NCI-H2081 (cell line): ENCODE data around the gene PNPLA8.
"Not testable (repeated sequence)": the region's sequence is repeated elsewhere in the genome, so short reads cannot be mapped to it uniquely, and the experiment has no call there.

Experiments
- DNase-seq, 2 experiments: peaks; one replicate each; lab custom pipeline; 2025; lab: John Stamatoyannopoulos, UW

PNPLA8 gene

DNA sequence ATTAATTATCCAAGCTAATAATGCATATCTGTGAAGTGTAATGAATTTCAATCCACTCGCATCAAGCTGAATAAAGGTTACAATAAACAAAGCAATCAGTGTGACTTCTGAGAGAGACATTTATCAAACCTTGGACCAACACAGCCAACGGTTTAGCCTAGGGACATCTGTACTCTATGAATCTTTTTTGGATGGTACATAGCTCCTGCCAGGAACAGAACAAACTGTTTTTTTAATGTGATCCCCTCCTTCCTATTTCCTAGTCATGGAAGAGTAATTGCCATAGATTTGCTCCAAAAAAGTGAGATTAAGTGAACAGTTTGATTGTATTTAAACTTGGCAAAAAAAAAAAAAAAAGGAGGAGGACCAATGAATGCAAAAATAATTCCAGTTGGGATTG is 58.5 kb downstream of the PNPLA8 start:
- DNase-seq = no peak

DNA sequence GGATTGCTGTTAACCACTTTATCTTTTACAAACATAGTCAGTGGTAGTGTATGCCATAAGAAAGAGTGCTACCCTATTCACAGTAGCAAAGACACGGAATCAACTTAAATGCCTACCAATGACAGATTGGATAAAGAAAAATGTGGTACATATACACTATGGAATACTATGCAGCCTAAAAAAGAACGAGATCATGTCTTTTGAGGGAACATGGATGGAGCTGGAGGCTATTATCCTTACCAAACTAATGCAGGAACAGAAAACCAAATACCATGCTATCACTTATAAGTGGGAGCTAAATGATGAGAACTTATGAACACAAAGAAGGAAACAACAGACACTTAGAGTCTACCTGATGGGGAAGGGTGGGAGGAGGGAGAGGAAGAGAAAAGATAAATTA is 59.6 kb downstream of the PNPLA8 start:
- DNase-seq = not testable (repeated sequence)

DNA sequence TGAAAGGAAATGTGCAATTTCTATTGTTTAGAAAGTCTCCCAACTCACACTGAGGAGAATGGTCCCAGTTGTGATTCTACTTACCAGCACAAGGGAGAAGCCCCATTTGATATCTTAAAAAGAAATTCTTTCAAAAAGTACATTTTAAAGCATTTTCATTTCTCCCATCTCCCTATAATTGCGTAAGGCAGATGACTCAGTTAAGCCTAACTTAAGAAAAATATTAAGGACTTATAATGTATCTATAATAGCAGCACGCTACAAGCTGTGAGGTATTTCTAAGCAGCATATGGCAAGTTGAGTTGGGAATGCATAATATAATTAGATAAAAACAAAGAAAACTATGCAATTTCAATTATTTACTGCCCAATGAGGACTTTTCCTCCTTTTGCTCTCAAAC is 61.2 kb downstream of the PNPLA8 start:
- no peak for DNase-seq

DNA sequence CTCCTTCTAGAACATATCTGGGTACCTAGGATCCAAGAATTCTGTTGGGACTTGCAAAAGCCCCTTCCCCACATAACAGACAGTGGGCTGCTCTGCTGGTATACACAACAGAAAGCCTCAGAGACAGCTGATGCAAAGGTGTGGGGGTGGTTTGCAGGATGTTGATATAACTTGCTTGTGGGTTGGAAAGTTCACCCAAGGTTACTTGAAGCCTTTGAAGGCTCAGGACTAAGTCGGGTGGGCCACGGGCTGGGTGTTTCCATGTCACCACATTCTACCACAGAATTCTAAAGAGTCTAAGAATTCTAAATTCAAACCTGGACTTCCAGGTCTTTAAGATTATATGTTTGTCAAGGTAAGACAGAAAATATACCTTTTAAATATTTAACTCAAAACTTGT is 62.3 kb downstream of the PNPLA8 start:
- no peak for DNase-seq

DNA sequence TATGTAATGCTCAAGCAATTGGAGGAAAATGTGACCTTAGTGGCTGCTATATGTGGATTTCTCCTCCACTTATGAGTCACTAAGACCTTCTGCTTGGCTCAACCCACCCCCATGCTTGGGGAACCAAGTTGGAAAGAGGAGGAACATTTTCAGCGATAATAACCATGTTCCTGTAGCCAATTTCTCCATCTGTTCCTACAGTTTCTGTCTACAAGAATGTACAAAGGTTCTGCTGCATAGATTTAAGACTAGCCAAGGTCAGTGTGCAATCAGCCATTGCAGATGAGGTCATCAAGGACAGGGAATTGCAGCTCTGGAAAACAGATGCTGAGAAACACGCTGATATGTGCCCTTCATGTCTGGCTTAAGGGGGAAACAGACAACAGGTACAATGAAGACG is 64.1 kb downstream of the PNPLA8 start:
- no peak for DNase-seq

DNA sequence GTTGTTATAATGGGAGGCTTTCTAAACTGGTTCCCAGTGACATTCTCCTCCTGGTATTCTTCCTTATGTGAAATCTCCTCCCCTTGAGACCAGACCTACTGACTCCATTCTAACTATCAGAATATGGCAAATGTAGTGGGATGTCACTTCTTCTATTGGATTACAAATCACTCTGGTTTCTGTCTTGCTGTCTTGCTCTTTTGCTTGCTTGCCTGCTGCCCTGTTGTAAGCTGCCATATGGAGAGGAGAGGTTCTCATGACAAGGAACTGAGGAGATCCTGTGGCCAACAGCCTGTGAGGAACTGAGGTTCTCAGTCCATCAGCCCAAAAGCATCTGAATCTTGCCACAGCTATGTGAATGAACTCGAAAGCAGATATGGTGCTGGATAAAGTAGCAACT is 65.0 kb downstream of the PNPLA8 start:
- DNase-seq = no peak

DNA sequence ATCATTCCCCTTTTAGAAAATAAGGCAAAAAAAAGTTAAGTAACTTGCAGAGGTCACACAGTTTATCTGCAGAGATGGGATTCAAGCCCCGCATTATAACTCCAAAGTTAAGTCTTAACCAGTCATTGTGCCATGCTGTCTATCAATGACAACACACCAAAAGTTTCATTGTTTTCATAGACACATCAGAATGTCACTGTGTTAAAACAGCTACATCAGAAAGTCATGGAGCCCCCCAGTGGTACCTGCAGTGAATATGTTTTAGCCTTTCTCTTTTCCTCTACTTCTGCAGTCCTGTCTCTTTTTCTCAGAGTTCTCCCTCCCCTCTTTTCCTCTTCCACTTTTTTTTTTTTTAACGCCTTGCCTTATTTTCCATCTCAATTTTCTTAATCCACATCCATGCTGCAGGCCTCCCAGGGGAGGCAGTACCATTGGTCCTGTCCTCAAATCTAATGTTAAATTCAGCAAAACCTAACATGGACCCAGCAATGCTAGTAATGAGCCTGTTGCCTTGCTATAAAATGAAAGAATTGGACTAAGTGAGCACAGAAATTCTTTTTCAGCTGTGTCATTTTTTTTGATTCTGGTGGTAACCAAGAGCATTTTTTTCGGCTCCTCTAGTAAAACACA is 65.9 kb downstream of the PNPLA8 start:
- peak; percentile 59 to 68 for DNase-seq

DNA sequence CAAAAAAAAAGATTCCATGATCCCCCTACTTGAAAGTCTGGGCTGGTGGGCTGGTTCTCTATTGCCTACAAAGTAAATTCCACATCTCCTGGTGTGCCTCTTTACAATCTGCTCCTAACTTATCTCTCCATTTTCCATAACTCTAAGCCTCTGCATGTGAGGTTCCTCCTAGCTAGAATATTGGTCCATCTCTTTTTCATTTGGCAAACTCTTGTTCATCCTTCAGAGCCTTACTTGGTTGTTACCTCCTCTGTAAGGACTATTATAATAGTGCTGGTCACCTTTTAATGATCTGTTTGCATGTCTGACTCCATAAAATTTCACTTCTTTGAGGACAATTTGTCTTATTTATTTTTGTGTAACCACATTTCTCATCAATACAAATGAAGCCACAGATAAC is 68.1 kb downstream of the PNPLA8 start:
- no peak for DNase-seq

DNA sequence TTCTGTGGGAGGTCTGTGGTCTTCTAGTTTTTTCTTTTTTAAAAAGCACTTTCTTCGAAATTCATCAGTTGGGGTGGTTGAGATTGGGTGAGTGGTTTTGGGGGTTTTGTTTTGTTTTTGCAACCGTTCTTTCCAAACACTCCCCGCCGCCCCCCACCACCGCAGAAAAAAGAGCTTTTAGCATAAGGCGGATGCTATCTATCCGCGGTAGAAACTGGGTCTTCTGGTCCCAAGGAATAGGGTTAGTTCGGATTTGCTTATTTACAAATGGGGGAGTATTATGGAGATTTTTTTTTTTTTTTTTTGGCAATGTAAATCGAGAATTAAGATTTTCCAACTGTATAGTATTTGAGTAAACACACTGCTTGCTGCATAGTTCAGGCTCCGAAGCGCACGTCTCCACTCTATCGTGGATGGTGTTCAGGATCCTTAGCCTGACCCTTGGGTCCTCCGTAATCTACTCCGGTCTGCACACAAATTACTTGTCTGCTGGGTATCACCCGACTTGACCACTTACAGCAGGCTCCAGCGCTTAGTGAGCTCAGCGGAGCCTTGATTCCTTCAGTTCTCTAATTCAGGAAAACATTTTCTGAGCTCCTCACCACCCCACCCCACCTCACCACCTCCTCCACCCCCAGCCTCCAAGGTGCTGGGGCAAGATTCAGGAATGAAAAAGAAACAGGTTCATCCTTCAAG is 68.9 kb downstream of the PNPLA8 start:
- DNase-seq = no peak

DNA sequence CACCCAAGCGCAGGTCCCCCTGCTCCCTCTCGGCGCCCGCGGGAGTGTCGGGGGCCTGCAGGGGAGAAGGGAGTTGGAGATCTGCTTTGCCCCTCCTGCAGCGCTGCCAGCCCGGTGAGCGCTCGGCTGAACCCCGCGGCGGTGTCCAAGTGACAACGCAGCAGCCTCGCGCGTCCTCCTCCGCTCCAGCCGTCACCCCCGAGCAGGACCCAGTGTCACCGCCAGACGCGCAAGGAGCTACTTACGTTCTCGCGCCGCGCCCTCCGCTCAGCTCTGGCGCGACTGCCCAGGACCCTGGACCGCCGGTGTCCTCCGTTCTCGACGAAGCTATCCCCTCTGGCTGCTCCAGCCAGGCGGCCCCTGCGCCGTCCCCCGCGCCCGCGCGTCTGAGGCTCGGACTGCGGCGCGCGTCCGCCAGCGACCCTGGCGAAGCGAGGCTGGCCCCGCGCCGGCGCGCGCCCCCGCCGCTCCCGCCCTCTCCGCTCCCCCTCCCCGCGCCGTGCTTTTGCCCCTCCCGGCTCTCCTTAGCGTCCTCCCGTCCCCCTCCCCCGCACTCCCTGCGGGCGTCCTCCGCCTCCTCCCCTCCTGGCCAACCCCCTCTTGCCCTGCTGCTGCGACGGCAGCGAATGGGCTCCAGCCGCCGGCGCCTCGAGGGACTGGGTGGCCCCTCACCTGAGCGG is 69.8 kb downstream of the PNPLA8 start, which contains the start of gene NRCAM:
Gene NRCAM (minus strand): TSS at position 439 of the 680 bp plus-strand sequence. CDS start 216,372 bp downstream, outside the sequence.
- DNase-seq = peak; percentile 92 to 93

DNA sequence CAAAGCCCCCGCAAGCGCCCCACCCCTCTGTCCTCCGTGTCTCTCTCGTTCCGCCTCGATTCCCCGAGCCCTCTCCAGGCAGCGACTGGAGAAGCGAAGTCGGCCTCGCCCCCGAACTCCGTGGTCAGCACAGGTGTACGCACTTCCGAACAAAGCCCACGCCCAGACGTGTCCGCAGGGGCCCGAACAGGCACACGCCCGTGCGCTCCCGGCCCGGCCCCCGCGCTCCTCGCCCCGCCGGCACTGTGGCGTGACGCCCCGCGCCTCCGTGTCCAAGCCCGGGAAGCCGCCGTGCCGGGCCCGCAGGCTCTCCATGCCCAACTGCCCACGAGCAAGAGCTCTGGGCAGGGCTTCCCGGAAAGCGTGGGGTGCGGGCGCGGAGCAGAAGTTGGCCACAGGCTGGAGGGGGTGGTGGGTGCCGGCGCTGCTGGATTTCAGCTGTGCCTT is 70.4 kb downstream of the PNPLA8 start:
- peak in 1 of 2 experiments; percentile 64 for DNase-seq

DNA sequence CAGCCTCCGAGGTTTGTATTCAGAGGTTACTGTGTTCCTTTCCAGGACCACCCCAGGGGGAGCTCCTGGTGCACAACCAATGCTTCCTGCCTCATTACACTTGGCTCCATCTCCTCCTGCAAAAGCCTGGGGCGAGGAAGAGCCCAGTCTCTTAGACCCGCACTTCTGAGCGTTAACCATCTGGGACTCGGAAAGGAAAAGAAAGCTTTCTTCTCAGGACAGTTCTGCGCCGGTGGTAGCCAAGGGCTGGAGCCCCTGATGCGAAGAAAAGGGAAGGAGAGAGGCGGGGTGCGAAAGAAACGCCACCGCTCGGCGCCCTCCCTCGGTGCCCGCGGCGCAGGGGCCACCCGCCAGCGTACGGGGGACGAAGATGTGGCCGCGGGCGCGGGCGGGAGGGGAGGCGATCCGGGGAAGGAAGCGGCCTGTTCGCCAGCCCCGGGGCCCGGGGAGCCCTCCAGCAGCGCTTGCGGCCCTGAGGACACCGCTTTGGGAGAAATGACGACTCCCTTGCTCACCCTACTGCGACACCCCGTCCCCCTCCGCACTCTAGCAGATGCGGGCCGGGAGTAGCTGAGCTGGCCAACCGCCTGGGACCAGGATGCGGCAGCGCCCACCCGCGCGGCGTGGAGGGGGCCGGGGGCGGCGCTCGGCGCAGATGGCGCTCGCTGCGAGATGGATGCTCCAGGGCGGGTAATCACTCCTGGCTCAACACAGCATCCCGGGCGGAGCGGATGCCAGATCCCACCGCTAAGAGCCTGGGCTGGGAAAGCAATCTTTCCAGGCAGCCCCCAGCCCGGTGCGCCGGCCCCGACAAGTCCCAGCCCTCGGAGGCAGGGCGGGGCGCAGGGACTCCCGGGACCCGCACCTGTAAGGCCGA is 71.0 kb downstream of the PNPLA8 start:
- peak; percentile 81 to 89 for DNase-seq

DNA sequence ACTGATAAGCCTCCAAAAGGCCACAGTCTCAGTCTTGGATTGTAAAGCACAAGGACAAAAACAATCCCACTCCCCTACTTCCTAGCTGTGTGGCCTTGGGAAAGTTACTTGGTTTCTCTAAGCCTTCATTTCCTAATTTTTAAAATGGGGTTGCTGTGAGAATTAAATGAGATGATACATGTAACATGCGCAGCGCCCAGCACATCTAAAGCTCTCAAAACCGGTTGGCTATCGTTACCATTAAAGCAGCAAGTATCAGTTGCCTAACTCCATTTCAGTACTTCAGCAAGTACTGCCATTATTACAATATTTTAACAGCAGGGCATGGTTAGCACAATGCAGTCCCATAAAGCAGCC is 71.6 kb downstream of the PNPLA8 start:
- no peak for DNase-seq

DNA sequence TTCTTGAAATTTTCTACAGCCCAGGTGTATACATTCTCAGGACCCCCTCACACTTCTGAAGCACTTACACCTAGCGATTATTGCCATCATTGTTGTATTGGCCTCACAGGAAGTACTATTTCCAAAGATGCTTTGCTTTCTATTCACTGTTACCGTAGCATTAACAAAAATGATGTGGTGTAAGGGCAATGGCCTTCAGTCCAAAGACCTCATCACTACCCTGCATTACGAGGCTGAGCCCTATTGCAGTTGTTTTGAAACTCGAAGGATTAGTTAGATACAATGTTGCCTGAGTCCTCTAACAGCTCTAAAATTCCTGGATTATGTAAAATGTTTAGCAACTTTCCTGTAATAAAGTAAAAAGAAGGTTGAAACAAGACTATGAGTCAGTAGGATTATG is 72.6 kb downstream of the PNPLA8 start:
- no peak for DNase-seq

DNA sequence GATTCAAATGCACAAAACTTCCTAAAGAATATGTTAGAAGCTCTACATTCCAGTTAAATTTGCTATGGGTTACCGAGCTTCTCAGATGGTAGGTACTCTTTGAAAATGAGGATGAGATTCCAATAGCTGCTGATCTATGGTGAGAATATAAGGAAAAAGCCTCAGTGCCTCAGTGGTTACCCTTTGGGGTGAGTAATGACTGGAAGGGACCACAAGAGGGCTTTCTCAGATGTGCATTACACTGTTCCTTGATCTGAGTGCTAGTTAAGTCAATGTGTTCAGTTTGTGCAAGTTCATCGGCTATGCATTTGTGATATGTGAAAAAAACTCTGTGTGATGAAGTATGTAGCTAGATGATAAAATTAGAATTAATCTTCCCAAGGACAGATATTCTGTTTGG is 73.2 kb downstream of the PNPLA8 start:
- peak; percentile 15 to 42 for DNase-seq

DNA sequence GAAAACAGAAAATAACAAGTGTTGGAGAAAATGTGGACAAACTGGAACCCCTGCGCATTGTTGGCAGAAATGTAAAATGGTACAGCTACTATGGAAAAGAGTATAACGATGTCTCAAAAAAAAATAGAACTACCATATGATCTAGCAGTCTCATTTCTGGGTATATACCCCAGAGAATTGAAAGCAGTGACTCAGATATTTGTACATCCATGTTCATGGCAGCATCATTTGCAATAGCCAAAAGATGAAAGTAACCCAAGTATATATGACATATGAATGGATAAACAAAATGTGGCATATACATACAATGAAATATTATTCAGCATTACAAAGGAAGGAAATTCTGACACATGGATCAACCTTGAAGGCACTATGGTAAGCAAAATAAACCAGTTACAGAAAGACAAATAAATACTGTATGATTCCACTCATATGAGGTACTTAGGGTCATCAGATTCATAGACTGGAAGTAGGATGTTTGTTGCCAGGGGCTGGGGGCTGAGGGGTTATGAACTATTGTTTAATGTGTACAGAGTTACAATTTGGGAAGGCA is 74.6 kb downstream of the PNPLA8 start:
- no peak for DNase-seq

DNA sequence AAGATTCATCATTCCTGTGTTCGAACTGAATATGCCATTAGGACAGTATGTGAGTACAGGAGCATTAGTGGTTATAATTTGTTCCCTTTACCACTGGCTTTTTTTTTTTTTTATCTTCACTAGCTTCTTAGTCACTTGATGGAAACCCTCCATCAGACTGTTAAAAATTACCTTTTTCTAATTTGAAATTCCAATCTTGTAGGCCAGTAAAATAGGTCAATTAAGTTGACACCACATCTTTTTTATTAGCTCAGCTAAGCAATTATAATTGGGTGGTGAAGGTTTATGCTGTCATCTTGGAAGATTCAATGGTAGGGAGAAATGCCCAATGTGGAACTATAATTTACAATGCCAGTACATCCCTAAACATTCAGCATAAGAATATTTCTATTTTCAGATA is 75.8 kb downstream of the PNPLA8 start:
- no peak for DNase-seq

DNA sequence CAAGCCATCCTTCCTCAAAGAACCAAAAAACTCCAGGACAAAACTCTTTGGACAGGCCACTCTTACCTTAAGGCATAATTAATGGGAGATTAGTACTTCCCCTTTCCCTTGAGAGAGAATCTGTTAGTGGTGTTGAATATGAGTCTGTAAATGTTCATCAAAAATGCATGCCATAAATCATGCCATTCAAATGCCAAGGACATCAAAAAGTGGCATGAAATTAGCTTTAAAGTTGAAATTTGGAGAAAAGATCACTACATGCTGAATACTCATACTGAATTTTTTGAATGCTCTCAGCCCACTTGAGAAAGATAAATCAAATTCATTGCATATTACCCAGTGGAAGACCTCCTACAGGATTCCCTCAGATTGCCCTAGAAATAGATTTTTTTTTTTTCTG is 76.4 kb downstream of the PNPLA8 start:
- no peak for DNase-seq

DNA sequence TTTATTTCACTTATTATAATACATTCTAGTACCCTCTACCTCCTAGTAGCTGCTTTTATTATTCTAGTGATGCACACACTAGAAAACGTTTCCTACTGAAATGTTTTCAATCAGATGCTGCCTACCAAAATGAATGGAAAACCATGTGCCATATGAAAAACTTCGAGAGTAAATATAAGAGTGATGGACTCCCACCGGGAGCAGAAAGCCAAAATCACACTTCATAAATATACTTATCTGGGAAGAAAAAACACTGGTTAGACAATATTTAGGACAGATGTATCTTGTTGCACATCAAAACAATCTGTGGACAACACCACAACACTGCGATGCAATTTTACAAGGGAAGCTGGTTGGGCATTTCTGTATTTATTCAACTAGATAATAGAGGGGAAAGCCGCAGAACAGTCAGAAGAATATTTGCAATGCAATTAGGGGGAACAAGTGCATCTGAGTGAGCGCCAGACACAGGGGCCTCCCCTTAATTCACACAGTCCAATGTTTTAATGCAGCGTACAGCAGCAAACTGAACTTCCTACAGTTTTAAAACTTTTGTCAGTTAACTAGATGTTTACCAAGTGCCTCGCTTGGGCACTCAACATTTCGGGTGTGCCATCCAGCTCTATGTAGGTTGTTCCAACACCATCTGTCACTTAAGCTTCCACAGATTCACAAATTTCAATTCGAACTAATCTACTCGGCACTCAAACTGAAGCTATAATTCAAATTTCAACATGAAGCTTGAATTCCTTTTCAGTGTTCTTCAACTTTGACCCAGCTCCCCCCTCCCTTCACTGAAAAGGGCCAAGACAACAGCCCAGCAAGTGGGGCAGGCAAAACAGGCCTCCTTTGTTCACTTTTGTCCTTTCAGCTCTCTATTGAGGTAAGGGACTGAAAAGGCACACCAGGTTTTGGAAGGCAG is 77.1 kb downstream of the PNPLA8 start:
- DNase-seq = peak; percentile 23 to 75

DNA sequence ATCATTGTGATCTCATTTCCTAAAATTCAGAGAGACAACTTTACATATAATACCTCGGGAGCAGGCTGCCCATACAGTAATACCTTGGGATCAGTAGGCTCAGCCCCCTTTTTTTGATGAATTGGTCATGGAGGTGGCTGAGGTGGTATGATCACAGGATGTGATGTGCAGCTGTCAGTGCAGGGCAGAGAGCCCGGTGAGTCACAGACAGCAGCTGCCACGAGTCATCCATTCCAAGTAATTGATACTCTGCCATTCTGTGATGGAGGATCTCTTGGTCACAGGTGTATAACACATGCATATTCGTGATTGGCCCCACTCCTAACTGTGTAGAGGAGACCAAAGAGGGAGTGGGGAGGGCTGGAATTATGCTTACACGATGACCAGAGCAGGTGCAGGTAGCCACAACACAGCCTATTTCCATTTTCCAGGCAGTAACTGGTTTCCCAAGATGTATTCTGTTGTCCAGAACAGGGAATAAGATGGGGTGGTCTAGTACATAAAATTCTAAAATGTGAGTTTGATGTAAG is 83.8 kb downstream of the PNPLA8 start:
- DNase-seq = peak; percentile 46 to 85
